ENCODE measurements around the gene RPS14. TPM values are rescaled to one million over a fixed set of nuclear protein-coding genes. Genes with fewer than 3 reads are reported as not detected.
"Not testable (repeated sequence)": the region's sequence is repeated elsewhere in the genome, so short reads cannot be mapped to it uniquely, and the experiment has no call there.

Gene RPS14
- total RNA-seq, 3 donors from 2014 or later (not counting 1 experiment from before 2014, with no cell fraction given), result 1,744 to 2,278 (median 2,016) TPM

DNA sequence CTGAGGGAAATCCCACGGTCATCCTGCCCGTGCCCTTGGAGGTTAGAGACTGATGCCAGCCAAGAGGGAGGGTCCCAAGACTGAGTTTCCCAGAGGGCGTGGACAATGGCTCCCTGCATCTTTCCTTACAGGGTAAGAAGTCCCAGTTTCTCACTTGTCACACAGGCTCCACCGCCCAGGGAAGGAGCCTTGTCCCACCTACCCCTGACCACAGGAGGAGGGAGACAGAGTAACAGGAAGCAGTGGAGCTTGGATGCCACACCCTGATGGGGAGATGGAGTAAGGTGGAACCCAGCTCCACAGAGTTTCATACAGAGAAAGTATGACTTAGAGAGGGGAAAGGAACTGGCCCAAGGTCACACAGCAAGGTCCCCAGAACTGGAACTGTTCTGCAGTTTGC lies 27.5 kb downstream of the RPS14 start:
- Mint-ChIP-seq H3K4me3 (no peak overlapping the region), H3K27me3 (ENCODE audit: low read depth in 2 of 2) (peaks cover 0 to 2% of the 10 kb centered on the region in 2 donors), H3K36me3 (no peaks in the 10 kb centered on the region), H3K27ac (no peak overlapping the region), H3K4me1 (peaks cover 7 to 11% of the 10 kb centered on the region in 2 donors), H3K9me3 (no peaks in the 10 kb centered on the region)
- Histone ChIP-seq H3K27ac (ENCODE audit: low read length) (no peak overlapping the region), H3K4me1 (ENCODE audit: control insufficient read depth, insufficient read depth, low read length) (peaks cover 6% of the 10 kb centered on the region), H3K4me3 (ENCODE audit: low read length) (no peak overlapping the region), H3K27me3 (ENCODE audit: control insufficient read depth, insufficient read depth, low read length) (no peaks in the 10 kb centered on the region), H3K9me3 (ENCODE audit: control insufficient read depth, insufficient read depth, low read length) (no peaks in the 10 kb centered on the region), H3K36me3 (ENCODE audit: control insufficient read depth, insufficient read depth, low read length) (no peaks in the 10 kb centered on the region)
- DNase-seq, result no peak
- intact Hi-C loops (cut with micrococcal nuclease), result no loop called here
- ATAC-seq, result no peak
- TF ChIP-seq CTCF (IDR thresholded peaks at IDR 0.05), result no peak
- WGBS (ENCODE audit: insufficient coverage), result 90% methylated on average over 2 of the region's 4 CpGs

- DNase-seq (peak in 1 of 2 donors; percentile 25), ATAC-seq (no peak)
- Mint-ChIP-seq H3K36me3 (no peaks in the 10 kb centered on the region), H3K9me3 (no peaks in the 10 kb centered on the region), H3K4me3 (no peak overlapping the region), H3K27me3 (ENCODE audit: low read depth in 2 of 2) (peaks cover 0 to 2% of the 10 kb centered on the region in 2 donors), H3K27ac (peak overlapping the region in 1 of 2 donors; percentile 17), H3K4me1 (peaks cover 11 to 15% of the 10 kb centered on the region in 2 donors)
- intact Hi-C loops (cut with micrococcal nuclease), result no loop called here
- peaks cover 10% of the 10 kb centered on the region for H3K4me1 ChIP-seq (ENCODE audit: control insufficient read depth, insufficient read depth, low read length)
- no peak for TF ChIP-seq CTCF (IDR thresholded peaks at IDR 0.05)
- 25% methylated on average over 7 of the region's 7 CpGs for WGBS (ENCODE audit: insufficient coverage)
- H3K4me3 ChIP-seq (ENCODE audit: low read length), result no peak overlapping the region
- H3K36me3 ChIP-seq (ENCODE audit: control insufficient read depth, insufficient read depth, low read length), result no peaks in the 10 kb centered on the region
- peak overlapping the region; percentile 84 for H3K27ac ChIP-seq (ENCODE audit: low read length)
- no peaks in the 10 kb centered on the region for H3K27me3 ChIP-seq (ENCODE audit: control insufficient read depth, insufficient read depth, low read length)
- no peaks in the 10 kb centered on the region for H3K9me3 ChIP-seq (ENCODE audit: control insufficient read depth, insufficient read depth, low read length)
These were observed 29.8 kb downstream of the RPS14 start for GRCh38 chr5:150419630-150420270.

- H3K36me3 Mint-ChIP-seq; intact Hi-C loops (cut with micrococcal nuclease): not testable (repeated sequence)
- DNase-seq, result peak in 1 of 2 donors; percentile 16
These were observed 35.4 kb downstream of the RPS14 start for GRCh38 chr5:150413902-150414790.

More at GRCh38 chr5:150413902-150414790, 35.4 kb downstream of the RPS14 start:
- Mint-ChIP-seq H3K4me3 (peak overlapping the region; percentile 98), H3K4me1 (peaks cover 47 to 48% of the 10 kb centered on the region in 2 donors), H3K27ac (peak overlapping the region; percentile 99 to 100)
- not testable (repeated sequence) for H3K36me3 ChIP-seq (ENCODE audit: control insufficient read depth, insufficient read depth, low read length); H3K27me3 Mint-ChIP-seq (ENCODE audit: low read depth in 2 of 2); ATAC-seq; H3K9me3 Mint-ChIP-seq; H3K9me3 ChIP-seq (ENCODE audit: control insufficient read depth, insufficient read depth, low read length); H3K4me3 ChIP-seq (ENCODE audit: low read length); H3K27me3 ChIP-seq (ENCODE audit: control insufficient read depth, insufficient read depth, low read length)
- Histone ChIP-seq H3K27ac (ENCODE audit: low read length) (peak overlapping the region; percentile 98), H3K4me1 (ENCODE audit: control insufficient read depth, insufficient read depth, low read length) (peaks cover 56% of the 10 kb centered on the region)
- WGBS (ENCODE audit: insufficient coverage), result 67% methylated on average over 16 of the region's 16 CpGs

Data from natural killer cell (primary cell).